Ammon's horn (tissue), 1 donor: ENCODE data around the gene CABLES1.

Experiments
- DNase-seq: peaks from one replicate; pipeline ENCODE4 v3.0.0-alpha.2; 2016; ENCODE audit warnings: low spot score

The CABLES1 gene

DNA sequence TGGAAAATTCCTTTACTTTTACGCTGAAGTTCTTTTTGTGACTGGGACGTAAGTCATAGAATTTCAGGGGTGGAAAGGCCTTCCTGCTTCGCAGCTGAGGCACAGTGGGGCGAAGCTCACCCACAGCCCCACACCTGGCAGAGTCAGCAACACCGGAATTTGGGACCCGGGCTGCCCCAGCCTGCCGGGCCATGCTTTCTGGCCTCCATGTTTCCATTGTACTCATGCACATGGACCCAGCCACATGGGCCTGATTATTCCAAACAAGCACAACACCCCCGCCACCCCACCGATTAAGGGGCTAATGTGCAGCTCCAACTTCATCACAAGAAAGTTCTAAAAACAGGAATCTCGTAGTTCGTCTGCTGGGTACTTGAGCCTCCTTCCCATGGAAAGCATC lies 82.5 kb downstream of the CABLES1 start:
- DNase-seq = no peak

DNA sequence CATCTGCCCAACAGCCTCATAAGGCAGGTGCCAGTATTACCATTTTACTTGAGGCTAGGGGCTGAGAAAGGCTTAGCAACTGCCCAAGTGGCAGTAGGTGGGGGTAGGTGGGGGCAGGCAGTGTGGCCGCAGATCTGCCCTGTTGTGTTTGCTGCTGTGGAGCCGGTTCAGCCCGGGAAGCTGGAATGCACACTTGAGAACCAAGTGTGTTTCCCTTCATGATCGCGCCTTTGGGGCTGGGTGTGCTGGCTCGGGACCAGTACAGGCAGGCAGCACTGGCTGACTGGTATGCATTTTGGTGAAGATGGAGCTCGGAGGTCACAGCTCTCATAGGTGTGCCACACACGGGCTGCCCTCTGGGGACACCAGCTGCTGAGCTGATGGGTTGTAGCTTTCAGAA lies 85.1 kb downstream of the CABLES1 start:
- DNase-seq = no peak

DNA sequence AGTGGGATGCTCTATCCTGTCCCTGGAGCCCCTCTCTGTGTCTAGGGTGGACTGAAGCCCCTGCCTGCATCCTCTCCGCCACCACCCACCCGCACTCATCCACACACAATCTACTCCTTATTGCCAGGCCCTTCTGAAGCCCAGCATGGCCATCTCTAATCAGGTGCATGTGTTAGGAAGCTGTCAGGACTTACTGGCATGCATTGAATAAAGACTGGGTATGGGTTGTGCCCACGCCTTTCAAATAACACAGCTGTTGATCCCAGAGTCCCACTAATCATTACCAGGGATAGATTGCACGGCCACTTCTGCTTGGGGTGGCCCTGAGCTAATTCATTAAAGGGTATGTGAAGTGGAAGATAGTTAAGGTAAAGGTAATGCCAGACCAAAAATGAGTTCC lies 88.4 kb downstream of the CABLES1 start:
- no peak for DNase-seq

GRCh38 chr18:23225503-23225902 lies 90.2 kb downstream of the CABLES1 start:
- DNase-seq = no peak

GRCh38 chr18:23226391-23226790 lies 91.1 kb downstream of the CABLES1 start:
- DNase-seq = no peak

DNA sequence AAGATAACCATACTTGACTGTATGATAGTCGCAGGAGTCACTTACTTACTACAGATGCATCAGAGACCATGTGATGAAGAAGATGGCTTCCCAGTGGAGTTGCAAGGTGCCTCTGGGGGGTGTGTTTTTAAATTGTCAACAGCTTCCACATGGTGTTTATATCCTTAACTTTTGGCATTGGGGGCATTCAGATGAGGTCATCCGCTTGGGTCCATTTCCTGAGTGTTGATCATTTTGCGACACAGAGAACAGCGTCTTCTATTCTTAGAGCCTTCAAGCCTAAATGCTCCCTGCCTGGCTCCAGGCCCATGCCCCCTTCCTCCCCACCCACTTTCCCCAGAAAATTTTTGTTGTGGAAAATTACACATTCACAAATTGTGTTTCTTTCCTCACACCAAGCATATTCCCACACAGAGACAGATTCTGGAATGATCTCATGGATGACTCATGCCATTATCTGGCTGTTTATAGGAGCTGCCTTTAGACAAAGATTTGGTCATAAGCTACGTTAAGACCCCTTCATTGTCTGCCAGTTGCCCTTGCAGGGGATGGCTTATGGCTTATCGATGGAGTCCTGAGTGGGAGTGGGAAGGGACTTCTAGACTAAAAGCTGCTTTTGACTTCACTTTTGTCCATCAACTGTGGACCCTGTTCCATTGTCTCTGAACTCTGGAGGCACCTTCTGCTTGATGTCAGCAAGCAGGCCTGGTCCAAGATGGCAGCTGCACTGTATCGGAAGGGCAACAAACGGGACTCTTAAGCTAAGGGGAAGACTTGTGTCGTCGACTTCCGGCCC lies 91.8 kb downstream of the CABLES1 start:
- peak; percentile 39 for DNase-seq

DNA sequence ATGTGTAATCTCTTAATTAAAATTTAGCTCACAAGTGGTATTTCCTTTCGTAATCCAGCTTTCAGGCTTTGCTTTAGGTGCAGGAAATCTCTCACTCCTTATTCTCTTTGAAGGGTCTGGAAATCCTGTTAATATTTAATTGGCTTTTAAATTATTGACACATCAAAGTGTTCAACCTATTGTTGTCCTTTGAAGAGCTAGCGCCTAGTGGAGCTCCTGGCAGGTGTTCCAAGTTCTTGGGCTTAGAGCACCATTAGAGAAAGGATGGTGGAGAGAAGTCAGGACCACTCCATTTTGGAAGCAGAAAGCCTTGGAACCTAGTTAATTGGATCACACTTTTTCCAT lies 92.4 kb downstream of the CABLES1 start:
- DNase-seq = no peak

DNA sequence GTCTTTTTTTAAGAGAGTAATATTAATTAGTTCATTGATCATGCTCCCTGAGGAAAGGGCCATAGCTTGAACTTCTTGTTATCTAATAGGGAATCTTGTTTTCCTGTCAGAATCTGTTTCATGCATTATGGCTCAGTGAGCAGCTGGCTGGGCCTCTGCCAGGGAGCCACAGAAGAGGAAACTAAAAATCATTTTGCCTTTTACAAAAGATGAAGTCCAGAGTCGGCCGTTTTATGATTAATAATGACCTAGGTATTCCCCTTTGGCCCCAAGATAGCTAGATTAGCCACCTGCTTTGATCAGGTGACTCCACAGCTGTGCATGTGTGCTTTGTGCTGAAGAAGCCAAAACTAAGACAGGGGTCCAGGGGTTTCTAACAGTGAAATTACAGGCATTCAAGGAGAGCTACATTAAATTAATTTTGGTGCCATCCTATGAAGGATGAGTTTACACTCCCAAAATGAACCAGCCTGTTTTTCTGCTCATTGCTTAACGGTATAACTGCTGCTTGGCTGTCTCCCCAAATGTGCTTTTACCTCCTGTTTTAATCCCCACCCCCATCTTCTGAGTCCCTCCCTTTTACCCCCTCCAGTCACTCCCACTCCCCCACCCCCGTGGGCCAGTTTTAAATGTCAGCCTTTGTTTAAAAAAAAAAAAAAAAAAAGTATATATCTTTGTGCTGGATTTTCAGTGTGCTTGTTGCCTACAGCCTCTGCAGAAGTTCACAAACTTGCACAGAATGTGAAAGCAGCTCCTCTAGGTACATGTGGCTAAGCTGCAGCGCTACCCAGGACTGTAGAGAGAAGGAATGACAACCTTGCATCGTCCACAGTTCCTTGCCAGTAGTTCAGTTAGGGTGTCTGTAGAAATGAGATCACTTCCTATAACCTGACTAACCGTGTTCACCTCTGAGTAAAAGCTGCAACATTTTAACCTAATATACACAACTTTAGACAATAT lies 93.1 kb downstream of the CABLES1 start:
- no peak for DNase-seq

- no peak for DNase-seq
Measured at GRCh38 chr18:23229472-23229871, 94.2 kb downstream of the CABLES1 start.

DNA sequence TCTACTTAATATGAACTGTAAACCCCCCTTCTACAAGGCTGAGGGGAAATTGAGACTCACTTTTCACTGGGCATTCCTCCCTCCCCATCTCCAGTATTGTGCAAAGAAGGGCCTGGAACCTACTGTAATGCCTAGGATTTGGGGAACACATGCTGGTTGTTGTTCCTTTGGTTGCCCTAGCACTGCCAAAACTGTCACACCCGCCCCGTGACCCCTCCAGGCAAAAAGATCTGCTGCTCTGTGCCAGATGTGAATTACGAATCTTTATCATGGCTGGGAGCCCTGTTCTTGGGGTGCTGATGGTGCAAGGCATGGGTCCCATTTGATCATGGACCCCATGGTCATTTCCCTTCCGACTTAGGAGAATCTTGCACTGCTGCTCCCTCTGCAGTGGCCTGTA lies 95.4 kb downstream of the CABLES1 start:
- DNase-seq = no peak

DNA sequence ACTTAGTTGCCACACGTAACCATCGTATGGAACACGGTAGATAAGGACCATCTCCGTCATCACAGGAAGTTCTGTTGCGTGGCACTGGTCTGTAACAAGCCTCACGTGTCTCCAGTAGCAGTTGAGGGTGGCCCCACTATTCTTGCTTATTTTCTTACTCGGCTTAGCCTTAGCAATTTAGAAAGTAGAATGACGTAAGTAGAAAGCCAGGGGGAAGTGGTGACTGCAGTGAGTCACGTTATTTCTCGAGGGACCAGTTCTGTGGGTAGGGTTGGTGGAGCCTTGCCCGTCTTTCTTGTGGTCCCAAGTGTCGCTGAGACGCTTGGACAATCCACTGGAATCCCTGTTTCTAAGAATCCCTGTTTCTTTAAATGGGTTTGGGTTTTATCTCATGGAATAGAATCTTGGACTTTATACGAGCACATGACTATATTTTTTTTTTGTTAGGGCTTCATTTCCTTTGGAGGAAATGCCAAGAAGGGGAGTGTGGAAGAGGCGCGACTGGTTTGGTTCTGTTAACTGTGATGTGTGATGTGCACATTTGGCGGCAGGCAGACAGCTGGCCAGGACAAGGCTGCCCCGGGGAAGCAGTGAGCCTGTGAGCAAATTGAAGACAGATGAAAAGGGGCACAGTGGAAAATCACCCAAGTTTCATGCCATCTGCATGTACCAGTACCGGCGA lies 96.2 kb downstream of the CABLES1 start:
- peak; percentile 50 for DNase-seq

GRCh38 chr18:23232331-23232730 lies 97.0 kb downstream of the CABLES1 start:
- DNase-seq = no peak

GRCh38 chr18:23234619-23235018 lies 99.3 kb downstream of the CABLES1 start:
- DNase-seq = no peak

GRCh38 chr18:23235336-23235735 lies 100.1 kb downstream of the CABLES1 start:
- no peak for DNase-seq

DNA sequence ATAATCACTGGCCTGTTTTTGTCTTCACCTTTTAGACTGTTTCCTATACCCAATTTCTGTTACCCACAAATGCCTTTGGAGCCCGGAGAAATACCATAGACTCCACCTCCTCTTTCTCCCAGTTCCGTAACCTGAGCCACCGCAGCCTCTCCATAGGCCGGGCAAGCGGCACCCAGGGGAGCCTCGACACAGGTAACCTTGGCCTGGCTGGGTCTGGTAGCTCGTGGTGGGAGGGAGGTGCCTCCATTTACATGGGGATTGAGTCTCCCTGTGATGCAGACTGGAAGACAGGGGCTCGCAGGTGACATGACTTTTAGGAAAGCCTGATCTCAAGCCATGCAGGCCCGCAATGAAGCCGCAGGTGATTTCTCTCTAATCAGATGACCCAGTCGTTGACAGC lies 100.6 kb downstream of the CABLES1 start:
- DNase-seq = no peak

DNA sequence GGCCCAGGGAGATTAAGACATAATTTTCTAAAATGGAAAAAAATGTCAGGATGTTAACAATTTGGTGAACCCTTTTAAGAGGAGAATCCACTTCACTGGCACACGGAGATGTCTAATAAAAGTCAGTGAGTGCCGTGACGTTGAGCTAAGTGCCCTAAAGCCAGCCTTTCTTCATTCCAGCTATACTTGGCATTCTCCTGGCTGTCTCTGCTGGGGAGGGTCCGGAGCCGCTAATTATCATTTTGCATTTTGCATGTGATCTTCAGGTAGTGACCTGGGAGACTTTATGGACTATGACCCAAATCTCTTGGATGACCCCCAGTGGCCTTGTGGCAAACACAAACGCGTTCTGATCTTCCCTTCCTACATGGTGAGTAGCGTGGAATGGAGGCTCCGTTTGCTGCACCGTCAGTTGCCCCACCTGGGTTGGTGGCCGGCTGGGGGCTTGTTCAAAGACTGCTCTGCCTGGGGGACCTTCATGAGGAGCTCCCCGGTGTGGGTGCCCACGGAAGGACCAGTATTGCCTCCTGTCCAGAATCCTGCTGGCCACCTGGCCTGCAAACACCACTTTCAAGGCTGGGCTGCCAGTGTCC lies 101.7 kb downstream of the CABLES1 start:
- no peak for DNase-seq

DNA sequence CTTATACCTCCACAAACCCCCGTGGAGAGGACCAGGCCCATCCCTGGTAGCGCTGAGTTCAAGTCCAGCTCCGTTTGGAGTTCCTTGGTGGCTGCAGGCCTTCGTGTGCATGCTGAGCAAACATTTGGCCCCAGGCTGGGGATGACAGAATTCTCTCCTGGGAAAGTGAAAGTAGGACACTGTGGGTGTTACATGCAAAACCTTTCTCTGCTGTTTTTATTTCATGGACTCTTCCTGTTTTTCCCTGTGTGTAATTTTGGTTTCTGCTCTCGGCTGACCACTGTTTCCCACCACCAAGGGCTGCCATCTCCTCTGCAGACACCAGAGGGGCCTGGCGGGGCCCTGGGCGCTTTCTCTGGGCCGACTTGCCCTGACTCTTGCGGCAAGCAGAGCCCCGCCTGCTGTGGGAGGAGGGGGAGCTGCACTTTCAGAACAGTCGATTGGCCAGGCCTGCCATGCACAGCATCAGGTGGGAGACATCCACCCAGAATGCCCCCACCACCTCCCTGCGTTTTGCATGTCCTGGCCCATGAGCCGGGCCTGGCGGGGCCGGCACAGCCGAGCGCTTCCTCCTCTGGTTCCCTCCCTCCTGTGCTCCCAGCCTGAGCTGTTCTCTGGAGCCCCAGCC lies 102.4 kb downstream of the CABLES1 start:
- DNase-seq = no peak

GRCh38 chr18:23238152-23238531 lies 102.9 kb downstream of the CABLES1 start:
- no peak for DNase-seq

DNA sequence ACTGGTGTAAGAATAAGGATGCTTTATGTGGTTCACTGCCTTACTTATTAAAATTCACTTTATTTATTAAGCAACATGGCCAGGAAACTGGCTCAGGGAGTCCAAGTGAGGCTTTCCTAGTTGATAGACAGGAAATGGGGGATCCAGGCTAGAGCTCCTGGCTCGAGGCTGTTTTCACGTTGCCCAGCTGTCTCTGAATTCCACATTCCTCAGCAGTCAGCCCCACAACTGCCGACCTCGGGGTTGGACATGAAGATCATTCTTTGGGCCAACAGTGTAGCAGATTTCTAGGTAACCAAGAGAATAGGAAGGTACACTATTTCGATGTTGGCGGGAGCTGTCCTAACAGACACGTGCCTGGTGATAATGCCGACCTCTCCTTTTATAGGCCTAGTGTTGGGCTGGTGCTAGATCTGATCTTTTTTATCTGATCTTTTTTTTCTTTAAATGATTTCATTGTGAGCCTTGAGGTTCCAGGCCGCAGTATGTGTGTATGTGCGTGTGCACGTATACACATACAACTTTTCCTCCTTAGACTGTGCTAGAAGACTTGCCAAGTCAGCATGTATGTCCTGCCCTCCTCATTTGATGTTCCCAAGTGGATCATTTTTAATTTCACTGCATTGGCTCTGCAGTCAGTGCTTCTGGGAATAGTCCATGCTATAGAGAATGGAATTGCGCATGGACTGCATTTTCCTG lies 103.5 kb downstream of the CABLES1 start:
- DNase-seq = no peak

- DNase-seq = no peak
Measured at GRCh38 chr18:23239350-23239692, 104.0 kb downstream of the CABLES1 start.

- no peak for DNase-seq
Measured at GRCh38 chr18:23239885-23240608, 104.8 kb downstream of the CABLES1 start.
